Peyer's patch (tissue), 4 donors: ENCODE results near the gene RNF112.

Experiments used
- CTCF ChIP-seq, 6 experiments: fragments of 450-650 bp in 4 of 6; fragments of 200-600 bp in 2 of 6; sonication (generic) in 1 of 6; IDR thresholded peaks; one replicate each; pipeline ENCODE4 v1.5.1; 2017 to 2019; ENCODE audit warnings: antibody characterized with exemption in 6 of 6, mild to moderate bottlenecking in 3 of 6, moderate library complexity in 1 of 6
- POLR2A ChIP-seq, 2 donors: fragments of 450-650 bp; IDR thresholded peaks; one replicate each; pipeline ENCODE4 v1.5.1; 2017; ENCODE audit warnings: antibody characterized with exemption in 2 of 2, mild to moderate bottlenecking in 2 of 2, moderate library complexity in 2 of 2

- TF ChIP-seq CTCF (IDR thresholded peaks at IDR 0.05): peak; percentile 92 to 98 (median 96)
- no peak for TF ChIP-seq POLR2A (IDR thresholded peaks at IDR 0.05)
Measured at GRCh38 chr17:19447085-19447583, 36.1 kb downstream of the RNF112 start.
